ENCODE results near the gene PRELID3B.

The PRELID3B gene

GRCh38 chr20:59027741-59028320 lies 14.8 kb downstream of the PRELID3B start:
- H3K4me2 ChIP-seq (ENCODE audit: low read length) = no peak overlapping the region
- H3K4me3 ChIP-seq (ENCODE audit: low read length) = no peak overlapping the region
- H4K20me1 ChIP-seq (ENCODE audit: control insufficient read depth, insufficient read depth, low read depth, low read length) = peaks cover 32% of the 10 kb centered on the region
- no peaks in the 10 kb centered on the region for H3K9me3 ChIP-seq (ENCODE audit: control insufficient read depth, insufficient read depth, low read length)
- H3F3A ChIP-seq (ENCODE audit: control insufficient read depth, insufficient read depth) = peaks cover 9% of the 10 kb centered on the region
- H3K27me3 ChIP-seq (ENCODE audit: control insufficient read depth, low read length) = no peaks in the 10 kb centered on the region
- no peak overlapping the region for H3K27ac ChIP-seq (ENCODE audit: low read depth, low read length)
- peaks cover 36% of the 10 kb centered on the region for H3K4me1 ChIP-seq (ENCODE audit: control insufficient read depth, low read length)
- H3K79me2 ChIP-seq (ENCODE audit: control insufficient read depth, low read length) = peaks cover 69% of the 10 kb centered on the region
- peaks cover 91% of the 10 kb centered on the region for H3K36me3 ChIP-seq (ENCODE audit: control insufficient read depth, low read length)
- no peaks in the 10 kb centered on the region for H3K9me2 ChIP-seq (replicated peaks; ENCODE audit: control insufficient read depth, low read length)
- TF ChIP-seq, protein P1, sequence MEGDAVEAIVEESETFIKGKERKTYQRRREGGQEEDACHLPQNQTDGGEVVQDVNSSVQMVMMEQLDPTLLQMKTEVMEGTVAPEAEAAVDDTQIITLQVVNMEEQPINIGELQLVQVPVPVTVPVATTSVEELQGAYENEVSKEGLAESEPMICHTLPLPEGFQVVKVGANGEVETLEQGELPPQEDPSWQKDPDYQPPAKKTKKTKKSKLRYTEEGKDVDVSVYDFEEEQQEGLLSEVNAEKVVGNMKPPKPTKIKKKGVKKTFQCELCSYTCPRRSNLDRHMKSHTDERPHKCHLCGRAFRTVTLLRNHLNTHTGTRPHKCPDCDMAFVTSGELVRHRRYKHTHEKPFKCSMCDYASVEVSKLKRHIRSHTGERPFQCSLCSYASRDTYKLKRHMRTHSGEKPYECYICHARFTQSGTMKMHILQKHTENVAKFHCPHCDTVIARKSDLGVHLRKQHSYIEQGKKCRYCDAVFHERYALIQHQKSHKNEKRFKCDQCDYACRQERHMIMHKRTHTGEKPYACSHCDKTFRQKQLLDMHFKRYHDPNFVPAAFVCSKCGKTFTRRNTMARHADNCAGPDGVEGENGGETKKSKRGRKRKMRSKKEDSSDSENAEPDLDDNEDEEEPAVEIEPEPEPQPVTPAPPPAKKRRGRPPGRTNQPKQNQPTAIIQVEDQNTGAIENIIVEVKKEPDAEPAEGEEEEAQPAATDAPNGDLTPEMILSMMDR (IDR thresholded peaks at IDR 0.05; ENCODE audit: low read depth, low read length, poor library complexity, severe bottlenecking) = no peak
- TF ChIP-seq EZH2phosphoT487 (IDR thresholded peaks at IDR 0.05; ENCODE audit: borderline replicate concordance, low read length) = no peak

DNA sequence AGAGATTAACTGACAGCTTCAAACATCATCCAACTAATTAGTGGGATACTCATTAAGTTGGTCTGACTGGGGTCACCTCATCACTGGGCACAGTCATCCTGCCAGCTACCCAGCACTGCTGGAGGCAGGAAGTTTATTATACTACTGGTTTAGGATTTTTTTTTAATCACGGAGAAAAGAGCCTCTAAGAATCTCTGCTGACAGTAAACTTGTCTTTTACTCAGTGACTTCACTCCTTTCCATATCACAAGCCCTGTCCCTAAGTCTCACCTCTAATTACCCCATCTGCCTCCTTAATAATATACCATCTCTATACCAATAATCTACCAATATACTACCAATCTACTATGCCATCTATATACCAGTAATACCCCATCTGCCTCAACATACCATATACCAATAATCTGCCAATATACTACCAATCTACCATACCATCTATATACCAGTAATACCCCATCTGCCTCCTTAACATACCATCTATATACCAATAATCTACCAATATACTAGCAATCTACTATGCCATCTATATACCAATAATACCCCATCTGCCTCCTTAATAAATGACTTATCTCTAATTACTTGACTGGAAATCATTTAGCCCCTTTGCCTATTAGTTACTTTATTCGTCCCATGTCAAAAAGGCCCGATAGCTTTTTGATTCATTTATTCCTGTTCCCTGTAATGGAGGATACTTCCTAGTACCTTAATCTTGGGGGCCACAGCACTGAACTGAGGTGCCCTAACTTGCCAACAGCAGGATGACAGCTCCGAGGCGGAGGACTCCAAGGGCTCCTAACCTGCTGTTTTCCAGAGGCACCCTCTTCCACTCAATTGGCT lies 15.5 kb downstream of the PRELID3B start:
- Histone ChIP-seq H3K4me3 (ENCODE audit: low read length) (no peak overlapping the region), H3K27ac (ENCODE audit: low read depth, low read length) (no peak overlapping the region), H3K27me3 (ENCODE audit: control insufficient read depth, low read length) (no peaks in the 10 kb centered on the region), H3K9me2 (replicated peaks; ENCODE audit: control insufficient read depth, low read length) (no peaks in the 10 kb centered on the region), H3K36me3 (ENCODE audit: control insufficient read depth, low read length) (peaks cover 98% of the 10 kb centered on the region), H4K20me1 (ENCODE audit: control insufficient read depth, insufficient read depth, low read depth, low read length) (peaks cover 32% of the 10 kb centered on the region), H3K4me1 (ENCODE audit: control insufficient read depth, low read length) (peaks cover 32% of the 10 kb centered on the region), H3F3A (ENCODE audit: control insufficient read depth, insufficient read depth) (peaks cover 10% of the 10 kb centered on the region), H3K4me2 (ENCODE audit: low read length) (no peak overlapping the region), H3K79me2 (ENCODE audit: control insufficient read depth, low read length) (peaks cover 66% of the 10 kb centered on the region), H3K9me3 (ENCODE audit: control insufficient read depth, insufficient read depth, low read length) (no peaks in the 10 kb centered on the region)
- no peak for TF ChIP-seq EZH2phosphoT487 (IDR thresholded peaks at IDR 0.05; ENCODE audit: borderline replicate concordance, low read length)
- TF ChIP-seq, protein P1 (IDR thresholded peaks at IDR 0.05; ENCODE audit: low read depth, low read length, poor library complexity, severe bottlenecking) = no peak

DNA sequence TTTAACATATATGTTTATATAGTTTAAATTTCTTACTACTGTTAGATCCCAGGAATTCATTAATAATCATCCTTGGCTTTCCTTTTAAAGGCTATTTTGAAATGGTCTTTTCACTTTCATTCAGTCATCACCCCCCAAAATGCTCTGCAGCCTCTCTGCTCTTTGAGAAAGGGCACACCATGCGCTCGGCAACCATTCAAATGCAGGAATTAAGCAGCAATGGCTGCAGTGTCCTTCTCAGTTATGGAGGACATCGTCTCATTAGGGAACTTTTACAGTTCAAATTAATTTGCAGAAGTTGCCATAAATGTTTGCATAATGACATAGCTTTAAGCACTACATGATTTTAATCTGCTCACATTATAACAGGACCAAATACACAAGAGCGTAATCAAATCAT lies 17.1 kb downstream of the PRELID3B start:
- H4K20me1 ChIP-seq (ENCODE audit: control insufficient read depth, insufficient read depth, low read depth, low read length) = peaks cover 23% of the 10 kb centered on the region; the same call in 1 of the 2 replicates
- H3K4me3 ChIP-seq (ENCODE audit: low read length) = no peak overlapping the region
- no peak for TF ChIP-seq EZH2phosphoT487 (IDR thresholded peaks at IDR 0.05; ENCODE audit: borderline replicate concordance, low read length)
- TF ChIP-seq, protein P1 (IDR thresholded peaks at IDR 0.05; ENCODE audit: low read depth, low read length, poor library complexity, severe bottlenecking) = no peak
- H3K9me2 ChIP-seq (replicated peaks; ENCODE audit: control insufficient read depth, low read length) = no peaks in the 10 kb centered on the region
- peaks cover 50% of the 10 kb centered on the region for H3K79me2 ChIP-seq (ENCODE audit: control insufficient read depth, low read length)
- H3K27me3 ChIP-seq (ENCODE audit: control insufficient read depth, low read length) = no peaks in the 10 kb centered on the region
- H3K9me3 ChIP-seq (ENCODE audit: control insufficient read depth, insufficient read depth, low read length) = no peaks in the 10 kb centered on the region
- H3K36me3 ChIP-seq (ENCODE audit: control insufficient read depth, low read length) = peaks cover 82% of the 10 kb centered on the region
- H3K4me1 ChIP-seq (ENCODE audit: control insufficient read depth, low read length) = peaks cover 22% of the 10 kb centered on the region
- peaks cover 11% of the 10 kb centered on the region; the same call in 1 of the 2 replicates for H3F3A ChIP-seq (ENCODE audit: control insufficient read depth, insufficient read depth)
- no peak overlapping the region for H3K27ac ChIP-seq (ENCODE audit: low read depth, low read length)
- H3K4me2 ChIP-seq (ENCODE audit: low read length) = no peak overlapping the region

All from DOHH2 (cell line).